WTC11 (cell line): ENCODE measurements around the gene DISP3. TPM values are rescaled to one million over a fixed set of nuclear protein-coding genes. Genes with fewer than 3 reads are reported as not detected.

Experiments
- ATAC-seq: fragments of 200-7000 bp; cut with Tn5 transposase; 2 replicates; pipeline ENCODE4 v1.10.0; 2021; ENCODE audit warnings: mild to moderate bottlenecking, moderate library complexity
- CTCF ChIA-PET: fragments of 300-600 bp; sonication (Branson Sonifier 250); formaldehyde crosslinking; loops from one replicate; lab custom pipeline; 2021; ENCODE audit warnings: antibody characterized with exemption; lab: Charles Lee
- POLR2A ChIA-PET: fragments of 350-600 bp; sonication (Branson Sonifier 250); formaldehyde crosslinking; loops from one replicate; lab custom pipeline; 2021; ENCODE audit warnings: antibody characterized with exemption; lab: Charles Lee
- DNase-seq: peaks from one replicate; pipeline ENCODE4 v3.0.0; 2021; ENCODE audit warnings: low spot score
- H3K27ac Mint-ChIP-seq: 2 replicates; pipeline ENCODE4 v1.8.0; 2021; ENCODE audit warnings: mixed read lengths
- H3K27me3 Mint-ChIP-seq: 2 replicates; pipeline ENCODE4 v1.8.0; 2021; ENCODE audit warnings: low read depth, mild to moderate bottlenecking, moderate library complexity, mixed read lengths
- H3K36me3 Mint-ChIP-seq: 2 replicates; pipeline ENCODE4 v1.8.0; 2021; ENCODE audit warnings: mixed read lengths
- H3K4me1 Mint-ChIP-seq: 2 replicates; pipeline ENCODE4 v1.8.0; 2022; ENCODE audit warnings: mixed read lengths
- H3K4me3 Mint-ChIP-seq: 2 replicates; pipeline ENCODE4 v1.8.0; 2021; ENCODE audit warnings: mild to moderate bottlenecking, moderate library complexity, mixed read lengths
- H3K9me3 Mint-ChIP-seq: 2 replicates; pipeline ENCODE4 v1.8.0; 2021; ENCODE audit warnings: mixed read lengths
- CBFB ChIP-seq: sonication (generic); formaldehyde crosslinking; IDR thresholded peaks from 2 replicates; pipeline ENCODE4 v1.8.1; 2022; ENCODE audit warnings: mild to moderate bottlenecking, low read depth, missing genetic modification reagents
- CREM ChIP-seq: sonication (generic); formaldehyde crosslinking; IDR thresholded peaks from 2 replicates; pipeline ENCODE4 v1.8.1; 2022; ENCODE audit warnings: mild to moderate bottlenecking, missing genetic modification reagents, moderate library complexity
- E2F4 ChIP-seq: sonication (generic); formaldehyde crosslinking; IDR thresholded peaks from 2 replicates; pipeline ENCODE4 v1.8.1; 2022; ENCODE audit warnings: low read depth, mild to moderate bottlenecking, moderate library complexity, missing genetic modification reagents, borderline replicate concordance
- EMX1 ChIP-seq: fragments of 250-450 bp; sonication (Bioruptor Pico); IDR thresholded peaks from 2 replicates; pipeline ENCODE4 v1.8.0; 2021; ENCODE audit warnings: mild to moderate bottlenecking
- ESRRA ChIP-seq: sonication (generic); formaldehyde crosslinking; IDR thresholded peaks from 2 replicates; pipeline ENCODE4 v1.8.1; 2022; ENCODE audit warnings: mild to moderate bottlenecking, missing genetic modification reagents, borderline replicate concordance
- FOXP1 ChIP-seq: sonication (generic); formaldehyde crosslinking; IDR thresholded peaks from 2 replicates; pipeline ENCODE4 v1.8.0; 2022; ENCODE audit warnings: missing genetic modification reagents, mild to moderate bottlenecking, moderate library complexity, borderline replicate concordance
- GABPB1 ChIP-seq: sonication (generic); formaldehyde crosslinking; IDR thresholded peaks from 2 replicates; pipeline ENCODE4 v1.8.1; 2023; ENCODE audit warnings: mild to moderate bottlenecking, missing genetic modification reagents
- HMGA2 ChIP-seq: fragments of 250-450 bp; sonication (Bioruptor Pico); IDR thresholded peaks from 2 replicates; pipeline ENCODE4 v1.4.0; 2021; ENCODE audit warnings: mild to moderate bottlenecking, moderate library complexity
- IRF1 ChIP-seq: sonication (generic); formaldehyde crosslinking; IDR thresholded peaks from 2 replicates; pipeline ENCODE4 v1.8.0; 2023; ENCODE audit warnings: missing genetic modification reagents
- JUN ChIP-seq: sonication (generic); formaldehyde crosslinking; IDR thresholded peaks from 2 replicates; pipeline ENCODE4 v1.8.0; 2023; ENCODE audit warnings: mild to moderate bottlenecking, missing genetic modification reagents
- MLX ChIP-seq: sonication (generic); formaldehyde crosslinking; IDR thresholded peaks from 2 replicates; pipeline ENCODE4 v1.8.1; 2023; ENCODE audit warnings: mild to moderate bottlenecking, missing genetic modification reagents, moderate library complexity
- NFATC4 ChIP-seq: fragments of 250-450 bp; sonication (Bioruptor Pico); IDR thresholded peaks from 2 replicates; pipeline ENCODE4 v1.9.0; 2021; ENCODE audit warnings: mild to moderate bottlenecking
- NR2C2 ChIP-seq: sonication (generic); formaldehyde crosslinking; IDR thresholded peaks from 2 replicates; pipeline ENCODE4 v1.8.0; 2022; ENCODE audit warnings: mild to moderate bottlenecking, missing genetic modification reagents
- PRRX2 ChIP-seq: fragments of 250-450 bp; sonication (Bioruptor Pico); IDR thresholded peaks from 2 replicates; pipeline ENCODE4 v1.8.0; 2021; ENCODE audit warnings: mild to moderate bottlenecking
- RORB ChIP-seq: fragments of 250-450 bp; sonication (Bioruptor Pico); IDR thresholded peaks from 2 replicates; pipeline ENCODE4 v1.9.0; 2021; ENCODE audit warnings: mild to moderate bottlenecking
- SMAD4 ChIP-seq: sonication (generic); formaldehyde crosslinking; IDR thresholded peaks from 2 replicates; pipeline ENCODE4 v1.8.0; 2022; ENCODE audit warnings: mild to moderate bottlenecking, missing genetic modification reagents
- TEAD1 ChIP-seq: sonication (generic); formaldehyde crosslinking; IDR thresholded peaks from 2 replicates; pipeline ENCODE4 v1.8.0; 2022; ENCODE audit warnings: mild to moderate bottlenecking, missing genetic modification reagents
- USF1 ChIP-seq: sonication (generic); formaldehyde crosslinking; IDR thresholded peaks from 2 replicates; pipeline ENCODE4 v1.8.0; 2022; ENCODE audit warnings: mild to moderate bottlenecking, missing genetic modification reagents
- ZNF219 ChIP-seq: sonication (generic); formaldehyde crosslinking; IDR thresholded peaks from 2 replicates; pipeline ENCODE4 v1.8.0; 2023; ENCODE audit warnings: missing genetic modification reagents, mild to moderate bottlenecking, borderline replicate concordance
- ZNF263 ChIP-seq: sonication (generic); formaldehyde crosslinking; IDR thresholded peaks from 2 replicates; pipeline ENCODE4 v1.8.1; 2022; ENCODE audit warnings: low read depth, mild to moderate bottlenecking, moderate library complexity, missing genetic modification reagents
- ZNF281 ChIP-seq: sonication (generic); formaldehyde crosslinking; IDR thresholded peaks from 2 replicates; pipeline ENCODE4 v1.8.0; 2023; ENCODE audit warnings: mild to moderate bottlenecking, missing genetic modification reagents
- ZNF396 ChIP-seq: fragments of 250-450 bp; sonication (Bioruptor Pico); IDR thresholded peaks from 2 replicates; pipeline ENCODE4 v1.8.0; 2021; ENCODE audit warnings: mild to moderate bottlenecking, moderate library complexity, borderline replicate concordance
- ZNF423 ChIP-seq: fragments of 250-450 bp; sonication (Bioruptor Pico); IDR thresholded peaks from 2 replicates; pipeline ENCODE4 v2.1.2; 2022; ENCODE audit warnings: mild to moderate bottlenecking, moderate library complexity
- total RNA-seq: library from RNA; stranded (reverse); gene quantifications from 3 replicates; pipeline ENCODE4 v1.2.3, GENCODE V29; 2021
- TF ChIP-seq, protein P1 (sequence below): sonication (generic); formaldehyde crosslinking; IDR thresholded peaks from 2 replicates; pipeline ENCODE4 v1.8.1; 2022; ENCODE audit warnings: mild to moderate bottlenecking, moderate library complexity, missing genetic modification reagents

The DISP3 gene
- total RNA-seq, 1 experiment from 2014 or later, result 6.0 TPM

GRCh38 chr1:11566042-11566850, 87.3 kb downstream of the DISP3 start:
- ATAC-seq (no peak), DNase-seq (no peak)
- H3K36me3 Mint-ChIP-seq, result no peaks in the 10 kb centered on the region
- H3K4me3 Mint-ChIP-seq, result no peak overlapping the region
- no peak overlapping the region for H3K27ac Mint-ChIP-seq
- no peaks in the 10 kb centered on the region for H3K9me3 Mint-ChIP-seq
- CTCF ChIA-PET, result interaction anchor here (0.6 to 1.2 kb wide), 5 partner anchors 28 to 214 kb away, joined by 3 read pairs; partner anchors contain the start of gene DISP3
- no peaks in the 10 kb centered on the region for H3K27me3 Mint-ChIP-seq
- POLR2A ChIA-PET, result interaction anchor here (0.9 kb wide), 1 partner anchor 251 kb away, joined by 3 read pairs; no protein-coding TSS in a partner anchor
- TF ChIP-seq ZNF396 (CRISPR knock-in tag), result no peak
- no peak for TF ChIP-seq JUN (CRISPR knock-in tag)
- no peak for TF ChIP-seq ZNF281 (CRISPR knock-in tag)
- no peak for TF ChIP-seq TEAD1
- no peak for TF ChIP-seq ZNF423 (CRISPR knock-in tag)
- no peak for TF ChIP-seq ZNF219 (CRISPR knock-in tag)
- TF ChIP-seq CREM (CRISPR knock-in tag), result no peak
- TF ChIP-seq NR2C2, result no peak
- TF ChIP-seq HMGA2 (CRISPR knock-in tag), result no peak
- no peak for TF ChIP-seq PRRX2 (CRISPR knock-in tag)
- no peak for TF ChIP-seq ESRRA (CRISPR knock-in tag)
- no peak for TF ChIP-seq ZNF263
- TF ChIP-seq CBFB (CRISPR knock-in tag), result no peak
- TF ChIP-seq GABPB1 (CRISPR knock-in tag), result no peak
- no peak for TF ChIP-seq E2F4 (CRISPR knock-in tag)
- TF ChIP-seq, protein P1, sequence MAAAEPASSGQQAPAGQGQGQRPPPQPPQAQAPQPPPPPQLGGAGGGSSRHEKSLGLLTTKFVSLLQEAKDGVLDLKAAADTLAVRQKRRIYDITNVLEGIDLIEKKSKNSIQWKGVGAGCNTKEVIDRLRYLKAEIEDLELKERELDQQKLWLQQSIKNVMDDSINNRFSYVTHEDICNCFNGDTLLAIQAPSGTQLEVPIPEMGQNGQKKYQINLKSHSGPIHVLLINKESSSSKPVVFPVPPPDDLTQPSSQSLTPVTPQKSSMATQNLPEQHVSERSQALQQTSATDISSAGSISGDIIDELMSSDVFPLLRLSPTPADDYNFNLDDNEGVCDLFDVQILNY (CRISPR knock-in tag), result no peak
- TF ChIP-seq MLX (CRISPR knock-in tag), result no peak
- H3K4me1 Mint-ChIP-seq, result peaks cover 20% of the 10 kb centered on the region

GRCh38 chr1:11567244-11568065, 88.5 kb downstream of the DISP3 start:
- ChIA-PET POLR2A (interaction anchor here (0.9 kb wide), 1 partner anchor 252 kb away, joined by 3 read pairs; no protein-coding TSS in a partner anchor), CTCF (interaction anchor here (1.1 to 1.2 kb wide), 3 partner anchors 75 to 247 kb away, joined by 3 to 4 read pairs (median 3); no protein-coding TSS in a partner anchor)
- TF ChIP-seq NFATC4 (CRISPR knock-in tag) (no peak), FOXP1 (CRISPR knock-in tag) (no peak), SMAD4 (CRISPR knock-in tag) (no peak), USF1 (no peak), ZNF423 (CRISPR knock-in tag) (no peak), IRF1 (CRISPR knock-in tag) (no peak), RORB (CRISPR knock-in tag) (no peak), EMX1 (CRISPR knock-in tag) (no peak)
- DNase-seq, result no peak
- Mint-ChIP-seq H3K36me3 (no peaks in the 10 kb centered on the region), H3K4me1 (peaks cover 23% of the 10 kb centered on the region), H3K27ac (no peak overlapping the region), H3K27me3 (no peaks in the 10 kb centered on the region), H3K9me3 (no peaks in the 10 kb centered on the region), H3K4me3 (no peak overlapping the region)
- ATAC-seq, result no peak
